Transverse colon (tissue), 4 donors: ENCODE data around the gene BORCS6. TPM values are rescaled to one million over a fixed set of nuclear protein-coding genes. Genes with fewer than 3 reads are reported as not detected.
A peak's percentile ranks its signal among the peaks of the same experiment; 100 is the strongest.

Source experiments
- DNase-seq: peaks from one replicate; pipeline ENCODE4 v3.0.0-alpha.2; 2019
- H3K27ac ChIP-seq, 4 donors: fragments of 200-600 bp; sonication (generic); 2 replicates each; pipeline ENCODE4 v1.5.1; 2016 to 2018; ENCODE audit warnings: inconsistent platforms in 4 of 4
- H3K27me3 ChIP-seq: fragments of 200-600 bp; sonication (generic); 2 replicates; pipeline ENCODE4 v1.5.1; 2017; ENCODE audit warnings: inconsistent platforms
- H3K36me3 ChIP-seq, 4 donors: fragments of 200-600 bp; sonication (generic); 2 replicates each; pipeline ENCODE4 v1.5.1; 2017 to 2019; ENCODE audit warnings: inconsistent platforms in 4 of 4
- H3K4me1 ChIP-seq, 4 donors: fragments of 200-600 bp; sonication (generic); 2 replicates each; pipeline ENCODE4 v1.5.1; 2017 to 2020; ENCODE audit warnings: inconsistent platforms in 4 of 4
- H3K4me3 ChIP-seq, 4 donors: fragments of 200-600 bp; sonication (generic); 1 replicate in 1 of 4; 2 replicates in 3 of 4; pipeline versions ENCODE4 v1.5.1 to v1.6.1; 2017 to 2019; ENCODE audit warnings: inconsistent platforms in 4 of 4
- H3K9me3 ChIP-seq, 2 donors: fragments of 200-600 bp; sonication (generic); 2 replicates each; pipeline ENCODE4 v1.5.1; 2017 to 2019; ENCODE audit warnings: inconsistent platforms in 2 of 2
- CTCF ChIP-seq, 5 experiments: fragments of 200-600 bp in 3 of 5; fragments of 450-650 bp in 2 of 5; sonication (generic) in 3 of 5; IDR thresholded peaks; 1 replicate in 2 of 5; 2 replicates in 3 of 5; pipeline ENCODE4 v1.5.1; 2016 to 2017; ENCODE audit warnings: antibody characterized with exemption in 5 of 5, inconsistent platforms in 3 of 5, mild to moderate bottlenecking in 2 of 5, moderate library complexity in 1 of 5
- EP300 ChIP-seq: sonication (generic); formaldehyde crosslinking; IDR thresholded peaks from one replicate; pipeline ENCODE4 v1.6.1; 2017; ENCODE audit warnings: antibody characterized with exemption, low read depth
- POLR2A ChIP-seq: fragments of 450-650 bp; IDR thresholded peaks from one replicate; pipeline ENCODE4 v1.6.1; 2016; ENCODE audit warnings: antibody characterized with exemption, mild to moderate bottlenecking, moderate library complexity
- POLR2AphosphoS5 ChIP-seq, 3 donors: sonication (generic); formaldehyde crosslinking; IDR thresholded peaks; one replicate each; pipeline ENCODE4 v1.6.1; 2016; ENCODE audit warnings: antibody characterized with exemption in 3 of 3
- WGBS, 2 donors: methylation state at CpG; one replicate each; pipeline ENCODE4 v1.1.5; 2018; ENCODE audit warnings: low coverage in 1 of 2; 5-methylcytosine and 5-hydroxymethylcytosine counted together
- in situ Hi-C, 4 donors: fragments of 200-750 bp; cut with MboI; loops; one replicate each; pipeline versions ENCODE4 v1.15.0 to v1.15.1; 2017; ENCODE audit warnings: low sequenced_read_pairs in 3 of 4, low pct_ligation_motif_present in 1 of 4, low pct_unique_long_range_greater_than_20kb in 1 of 4
- intact Hi-C: fragments of 100-400 bp; cut with DNase I; formaldehyde crosslinking; loops from one replicate; pipeline ENCODE4 v1.15.1; 2023; ENCODE audit warnings: low total_unique reads
- total RNA-seq, 4 donors: library from RNA; depleted of rRNA; stranded (reverse); fragments of >200 nt; gene quantifications; one replicate each; pipeline ENCODE4 v1.1.0, GENCODE V29; 2016

BORCS6 gene
- total RNA-seq, 4 donors from 2014 or later = 3.2 to 17.1 (median 12.7) TPM

GRCh38 chr17:8160741-8161221 lies 29.2 kb downstream of the BORCS6 start:
- H3K4me3 ChIP-seq = peak overlapping the region in 1 of 4 donors; percentile 63
- in situ Hi-C loops = no loop called here
- no peaks in the 10 kb centered on the region for H3K9me3 ChIP-seq
- WGBS, 2 donors = 28 to 55% methylated on average over 3 to 5 of the region's 5 CpGs
- DNase-seq = no peak
- peaks cover 33 to 66% (median 48%) of the 10 kb centered on the region in 4 donors for H3K4me1 ChIP-seq
- intact Hi-C loops = no loop called here
- H3K27ac ChIP-seq = peak overlapping the region; percentile 93 to 100 (median 97)
- H3K27me3 ChIP-seq = no peaks in the 10 kb centered on the region
- peaks cover 0 to 3% (median 0%) of the 10 kb centered on the region in 4 donors for H3K36me3 ChIP-seq
- TF ChIP-seq POLR2AphosphoS5 (IDR thresholded peaks at IDR 0.05) (no peak), CTCF (IDR thresholded peaks at IDR 0.05) (no peak), POLR2A (no peak), EP300 (no peak)

- in situ Hi-C loops = no loop called here
- Histone ChIP-seq H3K27me3 (no peaks in the 10 kb centered on the region), H3K27ac (peak overlapping the region; percentile 93 to 100 (median 97)), H3K4me3 (no peak overlapping the region), H3K9me3 (no peaks in the 10 kb centered on the region), H3K36me3 (peaks cover 0 to 3% (median 0%) of the 10 kb centered on the region in 4 donors), H3K4me1 (peaks cover 33 to 66% (median 48%) of the 10 kb centered on the region in 4 donors)
- TF ChIP-seq CTCF (IDR thresholded peaks at IDR 0.05) (no peak), POLR2A (no peak), POLR2AphosphoS5 (IDR thresholded peaks at IDR 0.05) (no peak), EP300 (no peak)
- 52 to 85% methylated on average over 2 to 4 of the region's 4 CpGs for WGBS, 2 donors
- intact Hi-C loops = no loop called here
- DNase-seq = no peak
Measured at GRCh38 chr17:8160224-8160577, 29.8 kb downstream of the BORCS6 start.

- Histone ChIP-seq H3K4me3 (no peak overlapping the region), H3K27ac (peak overlapping the region; percentile 93 to 100 (median 97)), H3K4me1 (peaks cover 33 to 66% (median 47%) of the 10 kb centered on the region in 4 donors), H3K36me3 (peaks cover 0 to 3% (median 0%) of the 10 kb centered on the region in 4 donors), H3K9me3 (no peaks in the 10 kb centered on the region), H3K27me3 (no peaks in the 10 kb centered on the region)
- DNase-seq = no peak
- WGBS, 2 donors = 71% methylated on average over 4 of the region's 4 CpGs; no CpG with 5 or more reads in 1 of the 2 donors
- in situ Hi-C loops (no loop called here), intact Hi-C loops (no loop called here)
- no peak for TF ChIP-seq POLR2AphosphoS5 (IDR thresholded peaks at IDR 0.05)
Measured at GRCh38 chr17:8159459-8160223, 30.3 kb downstream of the BORCS6 start.

- H3K27ac ChIP-seq = peak overlapping the region; percentile 93 to 100 (median 97)
- in situ Hi-C loops (no loop called here), intact Hi-C loops (no loop called here)
- 57 to 67% methylated on average over 3 of the region's 3 CpGs for WGBS, 2 donors
- H3K4me3 ChIP-seq = no peak overlapping the region
- TF ChIP-seq CTCF (IDR thresholded peaks at IDR 0.05) (no peak), POLR2A (no peak), EP300 (no peak), POLR2AphosphoS5 (IDR thresholded peaks at IDR 0.05) (no peak)
- no peak for DNase-seq
- H3K4me1 ChIP-seq = peaks cover 28 to 63% (median 42%) of the 10 kb centered on the region in 4 donors
- no peaks in the 10 kb centered on the region for H3K27me3 ChIP-seq
- H3K36me3 ChIP-seq = peaks cover 0 to 3% (median 0%) of the 10 kb centered on the region in 4 donors
- H3K9me3 ChIP-seq = no peaks in the 10 kb centered on the region
Measured at GRCh38 chr17:8159032-8159400, 31.0 kb downstream of the BORCS6 start.
